Kidney glomerular epithelial cell (primary cell): ENCODE measurements around the gene PCDHGA7.
"Not testable (repeated sequence)": the region's sequence is repeated elsewhere in the genome, so short reads cannot be mapped to it uniquely, and the experiment has no call there.

Source experiments
- DNase-seq: peaks from one replicate; lab custom pipeline; 2025; lab: John Stamatoyannopoulos, UW

PCDHGA7 gene

DNA sequence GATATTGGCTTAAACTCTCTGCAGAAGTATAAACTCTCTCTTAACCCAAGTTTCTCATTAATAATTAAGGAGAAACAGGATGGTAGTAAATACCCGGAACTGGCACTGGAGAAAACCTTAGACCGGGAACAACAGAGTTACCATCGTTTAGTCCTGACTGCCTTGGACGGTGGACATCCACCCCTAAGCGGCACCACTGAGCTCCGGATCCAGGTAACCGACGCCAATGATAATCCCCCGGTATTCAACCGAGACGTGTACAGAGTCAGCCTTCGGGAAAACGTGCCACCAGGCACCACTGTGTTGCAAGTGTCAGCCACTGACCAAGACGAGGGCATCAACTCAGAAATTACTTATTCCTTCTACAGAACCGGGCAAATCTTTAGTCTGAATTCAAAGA is 16.1 kb downstream of the PCDHGA7 start:
- DNase-seq: no peak

DNA sequence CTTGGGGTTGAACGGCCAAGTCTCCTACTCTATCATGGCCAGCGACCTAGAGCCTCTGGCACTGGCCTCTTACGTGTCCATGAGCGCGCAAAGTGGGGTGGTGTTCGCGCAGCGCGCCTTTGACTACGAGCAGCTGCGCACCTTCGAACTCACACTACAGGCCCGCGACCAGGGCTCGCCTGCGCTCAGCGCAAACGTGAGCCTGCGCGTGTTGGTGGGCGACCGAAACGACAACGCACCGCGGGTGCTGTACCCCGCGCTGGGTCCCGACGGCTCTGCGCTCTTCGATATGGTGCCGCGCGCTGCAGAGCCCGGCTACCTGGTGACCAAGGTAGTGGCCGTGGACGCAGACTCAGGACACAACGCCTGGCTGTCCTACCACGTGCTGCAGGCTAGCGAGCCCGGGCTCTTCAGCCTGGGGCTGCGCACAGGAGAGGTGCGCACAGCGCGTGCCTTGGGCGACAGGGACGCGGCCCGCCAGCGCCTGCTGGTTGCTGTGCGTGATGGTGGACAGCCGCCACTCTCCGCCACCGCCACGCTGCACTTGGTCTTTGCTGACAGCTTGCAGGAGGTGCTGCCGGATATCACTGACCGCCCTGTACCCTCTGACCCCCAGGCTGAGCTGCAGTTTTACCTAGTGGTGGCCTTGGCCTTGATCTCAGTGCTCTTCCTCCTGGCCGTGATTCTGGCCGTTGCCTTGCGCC is 17.2 kb downstream of the PCDHGA7 start:
- no peak for DNase-seq

- no peak for DNase-seq
These were observed 20.2 kb downstream of the PCDHGA7 start, which contains the start of gene PCDHGA9 for GRCh38 chr5:141402553-141403243. Gene PCDHGA9 (plus strand): TSS chr5:141402778. CDS start chr5:141402953, 175 bp downstream.

GRCh38 chr5:141403387-141403786 is 20.8 kb downstream of the PCDHGA7 start:
- no peak for DNase-seq

DNA sequence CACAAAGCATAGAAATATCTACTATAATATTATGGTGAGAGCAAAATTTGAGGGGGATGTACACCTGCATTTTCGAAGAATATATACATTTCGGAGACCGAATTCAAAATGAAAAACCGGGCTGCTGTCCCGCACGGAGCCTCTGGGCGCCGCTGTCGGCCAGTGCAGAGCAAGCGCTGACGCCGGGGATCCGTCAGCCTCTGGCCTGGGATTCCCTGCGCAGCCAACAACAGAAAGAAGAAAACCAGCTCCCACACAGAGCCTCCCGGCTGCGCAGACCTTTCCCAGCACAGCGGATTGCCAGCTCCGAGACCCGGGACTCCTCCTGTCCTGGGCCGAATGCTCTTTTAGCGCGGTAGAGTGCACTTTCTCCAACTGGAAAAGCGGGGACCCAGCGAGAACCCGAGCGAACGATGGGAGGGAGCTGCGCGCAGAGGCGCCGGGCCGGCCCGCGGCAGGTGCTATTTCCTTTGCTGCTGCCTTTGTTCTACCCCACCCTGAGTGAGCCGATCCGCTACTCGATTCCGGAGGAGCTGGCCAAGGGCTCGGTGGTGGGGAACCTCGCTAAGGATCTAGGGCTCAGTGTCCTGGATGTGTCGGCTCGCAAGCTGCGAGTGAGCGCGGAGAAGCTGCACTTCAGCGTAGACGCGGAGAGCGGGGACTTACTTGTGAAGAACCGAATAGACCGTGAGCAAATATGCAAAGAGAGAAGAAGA is 25.4 kb downstream of the PCDHGA7 start, which contains the start of gene PCDHGB6:
Gene PCDHGB6 (plus strand): TSS at position 232 of the 716 bp plus-strand sequence. CDS start 182 bp downstream, at position 414.
- not testable (repeated sequence) for DNase-seq

DNA sequence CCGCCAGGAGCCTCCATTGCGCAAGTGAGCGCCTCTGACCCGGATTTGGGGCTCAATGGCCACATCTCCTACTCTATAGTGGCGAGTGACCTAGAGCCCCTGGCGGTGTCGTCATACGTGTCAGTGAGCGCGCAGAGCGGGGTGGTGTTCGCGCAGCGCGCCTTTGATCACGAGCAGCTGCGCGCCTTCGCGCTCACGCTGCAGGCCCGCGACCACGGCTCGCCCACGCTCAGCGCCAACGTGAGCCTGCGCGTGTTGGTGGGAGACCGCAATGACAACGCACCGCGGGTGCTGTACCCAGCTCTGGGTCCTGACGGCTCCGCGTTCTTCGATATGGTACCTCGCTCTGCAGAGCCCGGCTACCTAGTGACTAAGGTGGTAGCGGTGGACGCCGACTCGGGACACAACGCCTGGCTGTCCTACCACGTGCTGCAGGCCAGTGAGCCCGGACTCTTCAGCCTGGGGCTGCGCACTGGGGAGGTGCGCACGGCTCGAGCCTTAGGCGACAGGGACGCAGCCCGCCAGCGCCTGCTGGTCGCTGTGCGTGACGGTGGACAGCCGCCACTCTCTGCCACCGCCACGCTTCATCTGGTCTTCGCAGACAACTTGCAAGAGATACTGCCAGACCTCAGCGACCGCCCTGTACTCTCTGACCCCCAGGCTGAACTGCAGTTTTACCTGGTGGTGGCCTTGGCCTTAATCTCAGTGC is 27.2 kb downstream of the PCDHGA7 start:
- no peak for DNase-seq

GRCh38 chr5:141411575-141411974 is 29.0 kb downstream of the PCDHGA7 start:
- DNase-seq: no peak

DNA sequence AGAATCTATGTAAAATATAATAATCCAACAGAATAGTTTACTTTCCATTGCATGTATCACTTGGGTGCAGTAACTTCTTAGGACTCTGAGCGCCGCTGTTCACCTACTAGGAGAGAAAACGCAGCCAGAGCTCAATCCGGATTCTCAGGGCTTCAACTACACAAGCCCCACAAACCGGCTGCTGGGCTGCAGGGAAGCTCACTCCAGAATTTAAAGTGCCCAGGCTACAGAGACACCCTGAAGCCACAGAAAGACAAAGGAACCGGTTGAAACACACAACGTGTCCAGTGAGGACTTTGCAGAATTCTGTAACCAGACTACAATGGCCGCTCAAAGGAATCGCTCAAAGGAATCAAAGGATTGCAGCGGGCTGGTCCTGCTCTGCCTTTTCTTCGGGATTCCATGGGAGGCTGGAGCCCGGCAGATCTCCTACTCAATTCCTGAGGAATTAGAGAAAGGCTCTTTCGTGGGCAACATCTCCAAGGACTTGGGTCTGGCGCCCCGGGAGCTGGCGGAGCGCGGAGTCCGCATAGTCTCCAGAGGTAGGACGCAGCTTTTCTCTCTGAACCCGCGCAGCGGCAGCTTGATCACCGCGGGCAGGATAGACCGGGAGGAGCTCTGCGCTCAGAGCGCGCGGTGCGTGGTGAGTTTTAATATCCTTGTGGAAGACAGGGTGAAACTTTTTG is 30.5 kb downstream of the PCDHGA7 start, which contains the start of gene PCDHGA10:
Gene PCDHGA10 (plus strand): TSS at position 134 of the 686 bp plus-strand sequence. CDS start 189 bp downstream, at position 323.
- peak; percentile 15 for DNase-seq

- DNase-seq: no peak
These were observed 31.1 kb downstream of the PCDHGA7 start for GRCh38 chr5:141413540-141414069.

- not testable (repeated sequence) for DNase-seq
These were observed 32.2 kb downstream of the PCDHGA7 start for GRCh38 chr5:141414548-141415274.

GRCh38 chr5:141415275-141415618 is 32.7 kb downstream of the PCDHGA7 start:
- not testable (repeated sequence) for DNase-seq

DNA sequence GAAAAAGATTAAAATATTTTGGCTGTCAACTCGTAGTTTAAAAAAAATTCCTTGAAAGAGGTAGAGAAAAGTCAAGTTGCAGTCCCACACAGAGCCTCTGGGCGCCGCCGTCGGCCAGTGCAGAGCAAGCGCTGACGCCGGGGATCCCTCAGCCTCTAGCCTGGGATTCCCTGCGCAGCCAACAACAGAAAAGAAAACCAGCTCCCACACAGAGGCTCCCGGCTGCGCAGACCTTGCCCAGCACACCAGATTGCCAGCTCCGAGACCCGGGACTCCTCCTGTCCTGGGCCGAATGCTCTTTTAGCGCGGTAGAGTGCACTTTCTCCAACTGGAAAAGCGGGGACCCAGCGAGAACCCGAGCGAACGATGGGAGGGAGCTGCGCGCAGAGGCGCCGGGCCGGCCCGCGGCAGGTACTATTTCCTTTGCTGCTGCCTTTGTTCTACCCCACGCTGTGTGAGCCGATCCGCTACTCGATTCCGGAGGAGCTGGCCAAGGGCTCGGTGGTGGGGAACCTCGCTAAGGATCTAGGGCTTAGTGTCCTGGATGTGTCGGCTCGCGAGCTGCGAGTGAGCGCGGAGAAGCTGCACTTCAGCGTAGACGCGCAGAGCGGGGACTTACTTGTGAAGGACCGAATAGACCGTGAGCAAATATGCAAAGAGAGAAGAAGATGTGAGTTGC is 35.1 kb downstream of the PCDHGA7 start, which contains the start of gene PCDHGB7:
Gene PCDHGB7 (plus strand): TSS at position 184 of the 679 bp plus-strand sequence. CDS start 183 bp downstream, at position 367.
- peak; percentile 72 for DNase-seq

DNA sequence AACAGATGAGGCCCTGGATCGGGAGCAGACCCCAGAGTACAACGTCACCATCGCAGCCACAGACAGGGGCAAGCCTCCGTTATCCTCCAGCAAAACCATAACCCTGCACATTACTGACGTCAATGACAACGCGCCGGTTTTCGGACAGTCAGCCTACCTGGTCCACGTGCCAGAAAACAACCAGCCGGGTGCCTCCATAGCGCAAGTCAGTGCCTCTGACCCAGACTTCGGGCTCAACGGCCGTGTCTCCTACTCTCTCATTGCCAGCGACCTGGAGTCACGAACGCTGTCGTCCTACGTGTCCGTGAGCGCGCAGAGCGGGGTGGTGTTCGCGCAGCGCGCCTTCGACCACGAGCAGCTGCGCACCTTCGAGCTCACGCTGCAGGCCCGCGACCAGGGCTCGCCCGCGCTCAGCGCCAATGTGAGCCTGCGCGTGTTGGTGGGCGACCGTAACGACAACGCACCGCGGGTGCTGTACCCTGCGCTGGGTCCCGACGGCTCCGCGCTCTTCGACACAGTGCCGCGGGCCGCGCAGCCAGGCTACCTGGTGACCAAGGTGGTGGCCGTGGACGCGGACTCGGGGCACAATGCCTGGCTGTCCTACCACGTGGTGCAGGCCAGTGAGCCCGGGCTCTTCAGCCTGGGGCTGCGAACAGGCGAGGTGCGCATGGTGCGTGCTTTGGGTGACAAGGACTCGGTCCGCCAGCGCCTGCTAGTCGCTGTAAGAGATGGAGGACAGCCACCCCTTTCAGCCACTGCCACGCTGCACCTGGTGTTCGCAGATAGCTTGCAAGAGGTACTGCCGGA is 36.7 kb downstream of the PCDHGA7 start:
- no peak for DNase-seq

GRCh38 chr5:141420855-141421488 is 38.4 kb downstream of the PCDHGA7 start, which contains the start of gene PCDHGA11:
Gene PCDHGA11 (plus strand): TSS chr5:141421051. CDS start chr5:141421228, 177 bp downstream.
- DNase-seq: no peak

DNA sequence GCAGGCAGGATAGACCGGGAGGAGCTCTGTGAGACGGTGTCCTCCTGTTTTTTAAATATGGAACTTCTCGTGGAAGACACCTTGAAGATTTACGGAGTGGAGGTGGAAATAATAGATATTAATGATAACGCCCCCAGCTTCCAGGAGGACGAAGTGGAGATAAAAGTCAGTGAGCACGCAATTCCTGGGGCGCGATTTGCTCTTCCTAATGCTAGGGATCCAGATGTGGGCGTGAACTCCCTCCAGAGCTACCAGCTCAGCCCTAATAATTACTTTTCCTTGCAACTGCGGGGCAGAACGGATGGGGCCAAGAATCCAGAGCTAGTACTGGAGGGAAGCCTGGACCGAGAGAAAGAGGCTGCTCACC is 38.9 kb downstream of the PCDHGA7 start:
- no peak for DNase-seq

GRCh38 chr5:141422742-141423291 is 40.3 kb downstream of the PCDHGA7 start:
- no peak for DNase-seq

GRCh38 chr5:141427783-141428426 is 45.4 kb downstream of the PCDHGA7 start:
- DNase-seq: no peak
